ENCODE results near the gene DDX46.

- TF ChIP-seq EZH2 (IDR thresholded peaks at IDR 0.05; ENCODE audit: insufficient read depth, poor library complexity, severe bottlenecking) (no peak), EZH2phosphoT487 (IDR thresholded peaks at IDR 0.05; ENCODE audit: insufficient read depth, low read depth) (no peak)
These were observed 63.3 kb downstream of the DDX46 start for GRCh38 chr5:134821841-134822240.
